HepG2 (cell line): ENCODE data around the gene C2. TPM values are rescaled to one million over a fixed set of nuclear protein-coding genes. Genes with fewer than 3 reads are reported as not detected.
A peak's percentile ranks its signal among the peaks of the same experiment; 100 is the strongest.

ENCODE experiments used
- ATF7 ChIP-seq, 2 experiments: fragments of 450-650 bp in 1 of 2; sonication (generic) in 1 of 2; formaldehyde crosslinking in 1 of 2; IDR thresholded peaks; 2 replicates each; pipeline versions ENCODE4 v1.4.0 to v1.6.1; 2016 to 2020; ENCODE audit warnings: antibody characterized with exemption in 1 of 2, mild to moderate bottlenecking in 1 of 2, missing genetic modification reagents in 1 of 2
- BCL6 ChIP-seq: IDR thresholded peaks from 2 replicates; pipeline ENCODE4 v1.6.1; 2016; ENCODE audit warnings: missing genetic modification reagents, missing compliant biosample characterization
- FOXK1 ChIP-seq: sonication (generic); formaldehyde crosslinking; IDR thresholded peaks from 2 replicates; pipeline ENCODE4 v1.4.0; 2020; ENCODE audit warnings: low read depth, missing genetic modification reagents, borderline replicate concordance
- NR1H2 ChIP-seq: sonication (generic); formaldehyde crosslinking; IDR thresholded peaks from 2 replicates; pipeline ENCODE4 v1.8.1; 2022; ENCODE audit warnings: low read depth, missing genetic modification reagents, borderline replicate concordance
- RBFOX2 ChIP-seq: fragments of 200-400 bp; formaldehyde crosslinking; IDR thresholded peaks from 2 replicates; pipeline ENCODE4 v1.6.1; 2017; ENCODE audit warnings: low read depth, mild to moderate bottlenecking, low read length
- YEATS2 ChIP-seq: sonication (generic); formaldehyde crosslinking; IDR thresholded peaks from 2 replicates; pipeline ENCODE4 v1.4.0; 2020; ENCODE audit warnings: missing genetic modification reagents, borderline replicate concordance
- YY1 ChIP-seq: IDR thresholded peaks from 2 replicates; pipeline ENCODE4 v1.6.1; 2011; ENCODE audit warnings: low read length, low read depth, moderate library complexity, mild to moderate bottlenecking; ENCODE audit not compliant: insufficient read depth, insufficient replicate concordance
- ZBTB38 ChIP-seq: sonication (generic); formaldehyde crosslinking; IDR thresholded peaks from 2 replicates; pipeline ENCODE4 v1.5.1; 2020; ENCODE audit warnings: mild to moderate bottlenecking, missing genetic modification reagents
- ZKSCAN8 ChIP-seq: IDR thresholded peaks from 2 replicates; pipeline ENCODE4 v1.6.1; 2016; ENCODE audit warnings: borderline replicate concordance, missing genetic modification reagents, missing compliant biosample characterization
- ZNF121 ChIP-seq: sonication (generic); formaldehyde crosslinking; IDR thresholded peaks from 2 replicates; pipeline ENCODE4 v1.5.0; 2020; ENCODE audit warnings: mild to moderate bottlenecking, missing genetic modification reagents
- ZNF335 ChIP-seq: sonication (generic); formaldehyde crosslinking; IDR thresholded peaks from 2 replicates; pipeline ENCODE4 v1.4.0; 2020; ENCODE audit warnings: missing genetic modification reagents
- ZNF7 ChIP-seq: IDR thresholded peaks from 2 replicates; pipeline ENCODE4 v1.6.1; 2016; ENCODE audit warnings: missing biosample characterization, missing genetic modification reagents
- ZNF749 ChIP-seq: sonication (generic); formaldehyde crosslinking; IDR thresholded peaks from 2 replicates; pipeline ENCODE4 v1.8.0; 2022; ENCODE audit warnings: mild to moderate bottlenecking, missing genetic modification reagents, moderate library complexity, borderline replicate concordance
- polyA plus RNA-seq, 8 experiments: library from polyadenylated mRNA; depleted of rRNA in 3 of 8; stranded (reverse) in 7 of 8; unstranded in 1 of 8; fragments of >200 nt; fragmentation: Illumina TruSeq in 4 of 8; extraction: Trizol in 4 of 8; gene quantifications; 2 replicates each; pipeline versions ENCODE4 v1.2.1 to v1.2.3, GENCODE V29; 2011 to 2016; ENCODE audit warnings: low read depth in 4 of 8, missing spikeins in 1 of 8, mixed read lengths in 1 of 8; ENCODE audit not compliant: insufficient read depth in 1 of 8
- total RNA-seq, 5 experiments: library from RNA; depleted of rRNA; stranded (reverse); fragments of >200 nt; fragmentation: Illumina TruSeq; extraction: Trizol; gene quantifications; 2 replicates each; pipeline ENCODE4 v1.2.3, GENCODE V29; 2016; ENCODE audit warnings: low read depth in 1 of 5
- TF ChIP-seq, protein P1 (sequence below): sonication (generic); formaldehyde crosslinking; IDR thresholded peaks from 2 replicates; pipeline ENCODE4 v1.4.0; 2020; ENCODE audit warnings: missing genetic modification reagents, borderline replicate concordance
- TF ChIP-seq, protein P2 (sequence below): sonication (generic); formaldehyde crosslinking; IDR thresholded peaks from one replicate; pipeline ENCODE4 v1.5.1; 2020; ENCODE audit warnings: mild to moderate bottlenecking, missing genetic modification reagents; ENCODE audit errors: not compliant biosample characterization

C2 gene
- total and polyA plus RNA-seq, 2 of the 13 experiments (the other 11 are each of a cell fraction or from before 2014, with no cell fraction given), result 165 to 307 TPM

DNA sequence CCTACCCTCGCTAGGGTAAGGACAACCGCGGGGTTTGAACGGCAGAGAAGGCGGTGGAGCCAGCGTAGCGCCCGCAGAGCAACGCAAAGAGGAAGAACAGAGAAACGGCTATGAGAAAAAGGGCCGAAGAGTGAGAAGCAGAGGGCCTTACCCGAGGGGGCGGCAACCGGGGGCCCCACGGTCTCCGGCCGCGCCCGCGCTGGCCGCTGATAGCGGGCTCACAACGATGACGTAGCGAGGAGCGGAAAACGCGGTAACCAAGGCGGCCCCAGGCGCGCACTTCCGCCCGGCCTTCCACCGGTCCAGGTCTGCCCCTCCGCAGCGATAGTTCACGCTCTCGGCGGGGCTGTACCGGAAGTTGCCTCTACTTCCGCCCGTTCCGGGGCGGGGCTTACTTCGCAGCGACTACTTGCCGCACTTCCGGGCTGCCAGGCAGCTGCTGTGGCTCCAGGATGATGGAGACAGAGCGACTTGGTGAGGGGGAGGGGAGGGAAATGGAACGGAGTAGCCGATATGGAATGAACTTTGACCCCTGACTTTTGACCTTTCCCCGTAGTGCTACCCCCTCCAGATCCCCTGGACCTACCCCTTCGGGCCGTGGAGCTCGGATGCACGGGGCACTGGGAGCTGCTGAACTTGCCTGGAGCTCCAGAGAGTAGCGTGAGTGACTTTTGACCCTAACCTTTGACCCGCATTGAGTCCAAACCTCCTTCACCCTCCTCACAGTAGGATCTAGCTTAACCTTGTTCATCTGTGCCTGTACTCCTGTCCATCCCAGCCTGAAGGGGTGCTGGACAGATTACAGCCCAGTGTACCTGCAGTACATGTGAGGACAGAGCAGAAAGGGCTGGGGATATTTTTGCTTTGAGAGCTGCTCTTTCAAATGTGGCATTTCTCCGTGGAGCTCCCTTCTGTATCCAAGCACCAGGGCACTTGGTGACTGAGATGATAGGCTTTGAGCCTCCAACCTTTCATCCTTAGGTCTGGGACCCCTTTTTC lies 31.5 kb downstream of the C2 start, which contains the start of the genes NELFE and SKIC2 (continued):
- TF ChIP-seq, protein P1, sequence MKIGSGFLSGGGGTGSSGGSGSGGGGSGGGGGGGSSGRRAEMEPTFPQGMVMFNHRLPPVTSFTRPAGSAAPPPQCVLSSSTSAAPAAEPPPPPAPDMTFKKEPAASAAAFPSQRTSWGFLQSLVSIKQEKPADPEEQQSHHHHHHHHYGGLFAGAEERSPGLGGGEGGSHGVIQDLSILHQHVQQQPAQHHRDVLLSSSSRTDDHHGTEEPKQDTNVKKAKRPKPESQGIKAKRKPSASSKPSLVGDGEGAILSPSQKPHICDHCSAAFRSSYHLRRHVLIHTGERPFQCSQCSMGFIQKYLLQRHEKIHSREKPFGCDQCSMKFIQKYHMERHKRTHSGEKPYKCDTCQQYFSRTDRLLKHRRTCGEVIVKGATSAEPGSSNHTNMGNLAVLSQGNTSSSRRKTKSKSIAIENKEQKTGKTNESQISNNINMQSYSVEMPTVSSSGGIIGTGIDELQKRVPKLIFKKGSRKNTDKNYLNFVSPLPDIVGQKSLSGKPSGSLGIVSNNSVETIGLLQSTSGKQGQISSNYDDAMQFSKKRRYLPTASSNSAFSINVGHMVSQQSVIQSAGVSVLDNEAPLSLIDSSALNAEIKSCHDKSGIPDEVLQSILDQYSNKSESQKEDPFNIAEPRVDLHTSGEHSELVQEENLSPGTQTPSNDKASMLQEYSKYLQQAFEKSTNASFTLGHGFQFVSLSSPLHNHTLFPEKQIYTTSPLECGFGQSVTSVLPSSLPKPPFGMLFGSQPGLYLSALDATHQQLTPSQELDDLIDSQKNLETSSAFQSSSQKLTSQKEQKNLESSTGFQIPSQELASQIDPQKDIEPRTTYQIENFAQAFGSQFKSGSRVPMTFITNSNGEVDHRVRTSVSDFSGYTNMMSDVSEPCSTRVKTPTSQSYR (CRISPR knock-in tag), result peak; percentile 97
- TF ChIP-seq ATF7 (IDR thresholded peaks at IDR 0.05) (peak; percentile 80), ATF7 (CRISPR knock-in tag; IDR thresholded peaks at IDR 0.05) (0 out of 2 replicates have a peak, but pooled peaks have one; percentile 37), ZNF7 (CRISPR knock-in tag) (no peak), YY1 (peak; percentile 74), NR1H2 (CRISPR knock-in tag) (0 out of 2 replicates have a peak, but pooled peaks have one; percentile 10), BCL6 (CRISPR knock-in tag) (peak; percentile 52; the same call in 1 of the 2 replicates), ZBTB38 (peak; percentile 90), FOXK1 (peak; percentile 97), YEATS2 (CRISPR knock-in tag) (peak; percentile 99), RBFOX2 (peak; percentile 89), ZNF335 (CRISPR knock-in tag) (peak; percentile 96), ZKSCAN8 (CRISPR knock-in tag) (peak; percentile 61; the same call in 1 of the 2 replicates), ZNF749 (CRISPR knock-in tag) (0 out of 2 replicates have a peak, but pooled peaks have one; percentile 53), ZNF121 (CRISPR knock-in tag) (no peak)
- TF ChIP-seq, protein P2, sequence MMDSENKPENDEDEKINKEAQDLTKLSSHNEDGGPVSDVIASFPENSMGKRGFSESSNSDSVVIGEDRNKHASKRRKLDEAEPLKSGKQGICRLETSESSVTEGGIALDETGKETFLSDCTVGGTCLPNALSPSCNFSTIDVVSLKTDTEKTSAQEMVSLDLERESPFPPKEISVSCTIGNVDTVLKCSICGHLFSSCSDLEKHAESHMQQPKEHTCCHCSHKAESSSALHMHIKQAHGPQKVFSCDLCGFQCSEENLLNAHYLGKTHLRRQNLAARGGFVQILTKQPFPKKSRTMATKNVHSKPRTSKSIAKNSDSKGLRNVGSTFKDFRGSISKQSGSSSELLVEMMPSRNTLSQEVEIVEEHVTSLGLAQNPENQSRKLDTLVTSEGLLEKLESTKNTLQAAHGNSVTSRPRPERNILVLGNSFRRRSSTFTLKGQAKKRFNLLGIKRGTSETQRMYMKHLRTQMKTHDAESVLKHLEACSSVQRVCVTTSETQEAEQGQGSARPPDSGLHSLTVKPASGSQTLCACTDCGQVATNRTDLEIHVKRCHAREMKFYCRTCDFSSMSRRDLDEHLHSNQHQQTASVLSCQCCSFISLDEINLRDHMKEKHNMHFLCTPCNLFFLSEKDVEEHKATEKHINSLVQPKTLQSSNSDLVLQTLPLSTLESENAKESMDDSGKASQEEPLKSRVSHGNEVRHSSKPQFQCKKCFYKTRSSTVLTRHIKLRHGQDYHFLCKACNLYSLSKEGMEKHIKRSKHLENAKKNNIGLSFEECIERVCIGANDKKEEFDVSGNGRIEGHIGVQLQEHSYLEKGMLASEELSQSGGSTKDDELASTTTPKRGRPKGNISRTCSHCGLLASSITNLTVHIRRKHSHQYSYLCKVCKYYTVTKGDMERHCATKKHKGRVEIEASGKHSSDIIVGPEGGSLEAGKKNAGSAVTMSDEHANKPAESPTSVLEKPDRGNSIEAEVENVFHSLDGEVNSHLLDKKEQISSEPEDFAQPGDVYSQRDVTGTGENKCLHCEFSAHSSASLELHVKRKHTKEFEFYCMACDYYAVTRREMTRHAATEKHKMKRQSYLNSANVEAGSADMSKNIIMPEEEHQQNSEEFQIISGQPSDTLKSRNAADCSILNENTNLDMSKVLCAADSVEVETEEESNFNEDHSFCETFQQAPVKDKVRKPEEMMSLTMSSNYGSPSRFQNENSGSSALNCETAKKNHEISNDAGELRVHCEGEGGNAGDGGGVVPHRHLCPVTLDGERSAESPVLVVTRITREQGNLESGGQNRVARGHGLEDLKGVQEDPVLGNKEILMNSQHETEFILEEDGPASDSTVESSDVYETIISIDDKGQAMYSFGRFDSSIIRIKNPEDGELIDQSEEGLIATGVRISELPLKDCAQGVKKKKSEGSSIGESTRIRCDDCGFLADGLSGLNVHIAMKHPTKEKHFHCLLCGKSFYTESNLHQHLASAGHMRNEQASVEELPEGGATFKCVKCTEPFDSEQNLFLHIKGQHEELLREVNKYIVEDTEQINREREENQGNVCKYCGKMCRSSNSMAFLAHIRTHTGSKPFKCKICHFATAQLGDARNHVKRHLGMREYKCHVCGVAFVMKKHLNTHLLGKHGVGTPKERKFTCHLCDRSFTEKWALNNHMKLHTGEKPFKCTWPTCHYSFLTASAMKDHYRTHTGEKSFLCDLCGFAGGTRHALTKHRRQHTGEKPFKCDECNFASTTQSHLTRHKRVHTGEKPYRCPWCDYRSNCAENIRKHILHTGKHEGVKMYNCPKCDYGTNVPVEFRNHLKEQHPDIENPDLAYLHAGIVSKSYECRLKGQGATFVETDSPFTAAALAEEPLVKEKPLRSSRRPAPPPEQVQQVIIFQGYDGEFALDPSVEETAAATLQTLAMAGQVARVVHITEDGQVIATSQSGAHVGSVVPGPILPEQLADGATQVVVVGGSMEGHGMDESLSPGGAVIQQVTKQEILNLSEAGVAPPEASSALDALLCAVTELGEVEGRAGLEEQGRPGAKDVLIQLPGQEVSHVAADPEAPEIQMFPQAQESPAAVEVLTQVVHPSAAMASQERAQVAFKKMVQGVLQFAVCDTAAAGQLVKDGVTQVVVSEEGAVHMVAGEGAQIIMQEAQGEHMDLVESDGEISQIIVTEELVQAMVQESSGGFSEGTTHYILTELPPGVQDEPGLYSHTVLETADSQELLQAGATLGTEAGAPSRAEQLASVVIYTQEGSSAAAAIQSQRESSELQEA, result no peak
